GM12878 (cell line): ENCODE measurements around the gene RNPEP. TPM values are rescaled to one million over a fixed set of nuclear protein-coding genes. Genes with fewer than 3 reads are reported as not detected.

Source experiments
- ATAC-seq: fragments of 200-7000 bp; cut with Tn5 transposase; 3 replicates; pipeline ENCODE4 v1.9.1; 2020; ENCODE audit warnings: mild to moderate bottlenecking, moderate library complexity
- BruUV-seq: library from RNA; stranded (reverse); fragments of 400-500 nt; replicated peaks from 2 replicates; lab custom pipeline; 2021; lab: Mats Ljungman, UMichigan
- CTCF ChIA-PET: fragments of 300-600 bp; sonication (Branson Sonifier 250); formaldehyde crosslinking; extraction: SDS; loops from one replicate; lab custom pipeline; 2021; ENCODE audit warnings: inconsistent platforms; lab: Yijun Ruan, JAX
- POLR2A ChIA-PET: fragments of 350-600 bp; formaldehyde crosslinking; extraction: SDS; loops from one replicate; lab custom pipeline; 2021; ENCODE audit warnings: inconsistent platforms; lab: Charles Lee
- RAD21 ChIA-PET: fragments of 300-600 bp; sonication (Branson Sonifier 250); formaldehyde crosslinking; loops from one replicate; lab custom pipeline; 2023; ENCODE audit warnings: antibody characterized with exemption; ENCODE audit not compliant: unreplicated experiment; lab: Charles Lee
- SMC1A ChIA-PET: fragments of 300-600 bp; sonication (Branson Sonifier 250); formaldehyde crosslinking; loops from one replicate; lab custom pipeline; 2023; ENCODE audit not compliant: unreplicated experiment, uncharacterized antibody; lab: Charles Lee
- DNase-seq: peaks from one replicate; pipeline ENCODE4 v3.0.0-alpha.2; 2011; ENCODE audit warnings: low read depth, low spot score
- FAIRE-seq: peaks from 3 replicates; lab custom pipeline; 2011; peaks lifted over from hg19 to GRCh38; lab: Jason Lieb, UNC
- H2AFZ ChIP-seq: 2 replicates; pipeline ENCODE4 v1.6.0; 2011; ENCODE audit warnings: low read depth, low read length, control low read depth; ENCODE audit not compliant: control insufficient read depth
- H3K27ac ChIP-seq: 2 replicates; pipeline ENCODE4 v1.5.1; 2011; ENCODE audit warnings: control low read depth; ENCODE audit not compliant: control insufficient read depth, insufficient read depth
- H3K27me3 ChIP-seq, 2 experiments: replicated peaks in 1 of 2; 2 replicates each; pipeline versions ENCODE4 v1.6.0 to v1.6.1; 2011; ENCODE audit warnings: low read length in 1 of 2; ENCODE audit not compliant: control insufficient read depth in 2 of 2, insufficient read depth in 2 of 2
- H3K36me3 ChIP-seq, 2 experiments: 2 replicates each; pipeline ENCODE4 v1.5.1; 2011; ENCODE audit warnings: low read length in 1 of 2; ENCODE audit not compliant: control insufficient read depth in 2 of 2, insufficient read depth in 2 of 2
- H3K4me1 ChIP-seq: 2 replicates; pipeline ENCODE4 v1.6.1; 2011; ENCODE audit warnings: mild to moderate bottlenecking, low read length, moderate library complexity, mixed read lengths; ENCODE audit not compliant: control insufficient read depth, insufficient read depth
- H3K4me2 ChIP-seq: 2 replicates; pipeline ENCODE4 v1.6.0; 2011; ENCODE audit warnings: control low read depth; ENCODE audit not compliant: control insufficient read depth, insufficient read depth
- H3K4me3 ChIP-seq: fragments of 200-600 bp; sonication (generic); 2 replicates; pipeline ENCODE4 v1.5.1; 2016
- H3K79me2 ChIP-seq: 2 replicates; pipeline ENCODE4 v1.6.0; 2011; ENCODE audit warnings: low read length; ENCODE audit not compliant: control insufficient read depth, insufficient read depth
- H3K9ac ChIP-seq: 2 replicates; pipeline ENCODE4 v1.8.0; 2011; ENCODE audit warnings: low read length, control low read depth, mixed read lengths; ENCODE audit not compliant: control insufficient read depth, insufficient read depth
- H3K9me3 ChIP-seq: replicated peaks from 3 replicates; pipeline ENCODE4 v1.5.1; 2011; ENCODE audit warnings: mild to moderate bottlenecking, low read length; ENCODE audit not compliant: control insufficient read depth, insufficient read depth
- H4K20me1 ChIP-seq: 2 replicates; pipeline ENCODE4 v1.6.0; 2011; ENCODE audit not compliant: control insufficient read depth, insufficient read depth
- E2F4 ChIP-seq: IDR thresholded peaks from 2 replicates; pipeline ENCODE4 v1.6.1; 2012; ENCODE audit warnings: low read depth, low read length, improper control_type of control experiment
- IKZF1 ChIP-seq: fragments of 450-650 bp; conservative IDR thresholded peaks from 2 replicates; pipeline ENCODE4 v1.6.1; 2017; ENCODE audit warnings: antibody characterized with exemption, mild to moderate bottlenecking
- PML ChIP-seq: IDR thresholded peaks from 2 replicates; pipeline ENCODE4 v1.6.1; 2012; ENCODE audit warnings: low read length, inconsistent platforms
- POLR2AphosphoS2 ChIP-seq: IDR thresholded peaks from 2 replicates; pipeline ENCODE4 v1.6.1; 2011; ENCODE audit warnings: low read depth, mild to moderate bottlenecking, low read length, improper control_type of control experiment, moderate library complexity
- POLR2AphosphoS5 ChIP-seq: IDR thresholded peaks from 2 replicates; pipeline ENCODE4 v1.6.1; 2011; ENCODE audit warnings: mild to moderate bottlenecking, low read length, inconsistent platforms
- ZNF622 ChIP-seq: fragments of 450-650 bp; IDR thresholded peaks from 2 replicates; pipeline ENCODE4 v1.6.1; 2017; ENCODE audit warnings: mild to moderate bottlenecking, inconsistent platforms
- WGBS: methylation state at CpG from one replicate; pipeline ENCODE4 v1.1.6; 2016; ENCODE audit warnings: low lambda C conversion rate; ENCODE audit not compliant: insufficient replicate concordance, insufficient coverage; ENCODE audit errors: missing lambda C conversion rate; 5-methylcytosine and 5-hydroxymethylcytosine counted together
- in situ Hi-C: fragments of 300-500 bp; cut with MboI; formaldehyde crosslinking; loops from 9 replicates; pipeline ENCODE4 v1.14.3; 2018; ENCODE audit warnings: mixed read lengths
- intact Hi-C: fragments of 100-400 bp; cut with micrococcal nuclease; formaldehyde crosslinking; loops from one replicate; pipeline ENCODE4 v1.14.2; 2022; ENCODE audit not compliant: unreplicated experiment
- polyA plus RNA-seq, 11 experiments: library from polyadenylated mRNA; depleted of rRNA in 4 of 11; unstranded in 6 of 11; stranded (reverse) in 5 of 11; fragments of >200 nt; fragmentation: Nextera tagmentation in 4 of 11; fragmentation: Illumina TruSeq in 1 of 11; extraction: Ambion mirVana in 4 of 11; extraction: Trizol in 1 of 11; gene quantifications; 1 replicate in 1 of 11; 2 replicates in 10 of 11; pipeline versions ENCODE4 v1.2.1 to v1.2.3, GENCODE V29; 2011 to 2016; ENCODE audit warnings: inconsistent platforms in 2 of 11, missing spikeins in 2 of 11, low read depth in 1 of 11
- total RNA-seq, 4 experiments: library from RNA; depleted of rRNA in 3 of 4; stranded (reverse); fragments of >200 nt in 3 of 4; fragmentation: Illumina TruSeq in 1 of 4; extraction: Trizol in 1 of 4; gene quantifications; 2 replicates each; pipeline versions ENCODE4 v1.2.1 to v1.2.3, GENCODE V29; 2013 to 2021

RNPEP gene
- total and polyA plus RNA-seq, 10 of the 15 experiments (the other 5 are each of a cell fraction or from before 2014, with no cell fraction given) = 18.3 to 68.2 (median 44.6) TPM

- Histone ChIP-seq H3K9ac (no peak overlapping the region), H2AFZ (no peak overlapping the region), H3K4me1 (no peaks in the 10 kb centered on the region), H3K4me3 (no peak overlapping the region), H3K9me3 (no peaks in the 10 kb centered on the region), H3K36me3 (no peaks in the 10 kb centered on the region), H3K27me3 (no peaks in the 10 kb centered on the region), H3K79me2 (no peaks in the 10 kb centered on the region), H3K27ac (no peak overlapping the region), H4K20me1 (no peaks in the 10 kb centered on the region), H3K4me2 (no peak overlapping the region)
- ChIA-PET CTCF (interaction anchor here (0.6 to 1.2 kb wide), 6 partner anchors 12 to 103 kb away, joined by 3 to 7 read pairs (median 4); no protein-coding TSS in a partner anchor), SMC1A (no interaction called here), RAD21 (interaction anchor here (0.7 kb wide), 1 partner anchor 142 kb away, joined by 3 read pairs; no protein-coding TSS in a partner anchor), POLR2A (no interaction called here)
- BruUV-seq = no TSS peak
- in situ Hi-C loops = no loop called here
- DNase-seq (no peak), ATAC-seq (no peak), FAIRE-seq (no peak)
- WGBS = 62% methylated on average over 21 of the region's 21 CpGs
- no peak for TF ChIP-seq POLR2AphosphoS2
- no peak for TF ChIP-seq POLR2AphosphoS5
- TF ChIP-seq PML = no peak
- no peak for TF ChIP-seq IKZF1
- no peak for TF ChIP-seq E2F4
- no peak for TF ChIP-seq ZNF622
- intact Hi-C loops = no loop called here
These were observed 34.6 kb downstream of the RNPEP start for GRCh38 chr1:202016811-202017748.
